Esophagus squamous epithelium (tissue), 4 donors: ENCODE data around the gene F2RL2.

Source experiments
- CTCF ChIP-seq, 6 experiments: fragments of 450-650 bp in 4 of 6; fragments of 200-600 bp in 2 of 6; sonication (generic) in 2 of 6; IDR thresholded peaks; one replicate each; pipeline ENCODE4 v1.5.1; 2016 to 2019; ENCODE audit warnings: antibody characterized with exemption in 6 of 6, mild to moderate bottlenecking in 4 of 6, moderate library complexity in 4 of 6
- POLR2A ChIP-seq, 4 donors: fragments of 450-650 bp; IDR thresholded peaks; one replicate each; pipeline ENCODE4 v1.6.1; 2017; ENCODE audit warnings: antibody characterized with exemption in 4 of 4, mild to moderate bottlenecking in 4 of 4, moderate library complexity in 3 of 4

- TF ChIP-seq CTCF (IDR thresholded peaks at IDR 0.05) (no peak), POLR2A (IDR thresholded peaks at IDR 0.05) (no peak)
Measured at GRCh38 chr5:76582230-76583162, 40.7 kb downstream of the F2RL2 start.
